HFFc6 (cell line): ENCODE results near the gene RBMS1. TPM values are rescaled to one million over a fixed set of nuclear protein-coding genes. Genes with fewer than 3 reads are reported as not detected.
"Not testable (repeated sequence)": the region's sequence is repeated elsewhere in the genome, so short reads cannot be mapped to it uniquely, and the experiment has no call there.

ENCODE experiments used
- DNase-seq: peaks from one replicate; pipeline ENCODE4 v3.0.0-alpha.2; 2018
- H3K27ac Mint-ChIP-seq: 2 replicates; pipeline ENCODE4 v1.8.0; 2020; ENCODE audit warnings: mild to moderate bottlenecking, mixed read lengths
- H3K27me3 Mint-ChIP-seq: 2 replicates; pipeline ENCODE4 v1.8.0; 2021; ENCODE audit warnings: mild to moderate bottlenecking, moderate library complexity, mixed read lengths; ENCODE audit not compliant: insufficient read depth
- H3K36me3 Mint-ChIP-seq: 2 replicates; pipeline ENCODE4 v1.8.0; 2021; ENCODE audit warnings: low read depth, mixed read lengths
- H3K4me1 Mint-ChIP-seq: 2 replicates; pipeline ENCODE4 v1.8.0; 2020; ENCODE audit warnings: low read depth, mixed read lengths
- H3K4me3 Mint-ChIP-seq: 2 replicates; pipeline ENCODE4 v1.8.0; 2020; ENCODE audit warnings: mild to moderate bottlenecking, moderate library complexity, mixed read lengths
- H3K9me3 Mint-ChIP-seq: 2 replicates; pipeline ENCODE4 v1.8.0; 2020; ENCODE audit warnings: mild to moderate bottlenecking, mixed read lengths
- total RNA-seq, 6 experiments: library from RNA; stranded (reverse); fragmentation: NEBNext Ultra II Directional; extraction: Animal tissue kit (Norgen Biotek cat#: 25700); gene quantifications; 2 replicates in 1 of 6; 3 replicates in 5 of 6; pipeline ENCODE4 v1.2.3, GENCODE V29; 2021
- TF ChIP-seq, protein P1 (sequence below): fragments of 200-600 bp; sonication (generic); IDR thresholded peaks from 2 replicates; pipeline ENCODE4 v1.5.0; 2021; ENCODE audit warnings: antibody characterized with exemption, mild to moderate bottlenecking

RBMS1 gene
- total RNA-seq, 6 experiments from 2014 or later, result 88.7 to 111 (median 96.1) TPM

DNA sequence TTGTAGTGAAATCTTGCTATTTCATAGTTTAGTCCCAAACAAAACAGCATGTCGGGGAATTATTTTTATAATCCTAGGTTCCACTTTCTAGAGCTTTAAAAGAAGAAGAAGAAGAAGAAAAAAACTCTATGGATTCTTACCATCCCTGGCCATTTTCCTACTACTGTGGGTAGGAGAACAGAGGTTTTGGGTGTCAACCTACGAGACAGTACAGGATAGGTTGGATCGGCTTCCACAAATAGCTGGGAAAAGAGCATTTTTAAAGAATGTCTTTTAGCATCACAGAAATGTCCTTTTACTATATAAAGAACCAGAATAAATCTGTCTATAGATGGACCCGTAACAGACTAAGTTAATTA lies 65.2 kb downstream of the RBMS1 start:
- TF ChIP-seq, protein P1, sequence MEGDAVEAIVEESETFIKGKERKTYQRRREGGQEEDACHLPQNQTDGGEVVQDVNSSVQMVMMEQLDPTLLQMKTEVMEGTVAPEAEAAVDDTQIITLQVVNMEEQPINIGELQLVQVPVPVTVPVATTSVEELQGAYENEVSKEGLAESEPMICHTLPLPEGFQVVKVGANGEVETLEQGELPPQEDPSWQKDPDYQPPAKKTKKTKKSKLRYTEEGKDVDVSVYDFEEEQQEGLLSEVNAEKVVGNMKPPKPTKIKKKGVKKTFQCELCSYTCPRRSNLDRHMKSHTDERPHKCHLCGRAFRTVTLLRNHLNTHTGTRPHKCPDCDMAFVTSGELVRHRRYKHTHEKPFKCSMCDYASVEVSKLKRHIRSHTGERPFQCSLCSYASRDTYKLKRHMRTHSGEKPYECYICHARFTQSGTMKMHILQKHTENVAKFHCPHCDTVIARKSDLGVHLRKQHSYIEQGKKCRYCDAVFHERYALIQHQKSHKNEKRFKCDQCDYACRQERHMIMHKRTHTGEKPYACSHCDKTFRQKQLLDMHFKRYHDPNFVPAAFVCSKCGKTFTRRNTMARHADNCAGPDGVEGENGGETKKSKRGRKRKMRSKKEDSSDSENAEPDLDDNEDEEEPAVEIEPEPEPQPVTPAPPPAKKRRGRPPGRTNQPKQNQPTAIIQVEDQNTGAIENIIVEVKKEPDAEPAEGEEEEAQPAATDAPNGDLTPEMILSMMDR, result no peak
- Mint-ChIP-seq H3K4me3 (peak overlapping the region; percentile 82), H3K27ac (peak overlapping the region; percentile 88), H3K36me3 (peaks cover 30% of the 10 kb centered on the region), H3K4me1 (peaks cover 70% of the 10 kb centered on the region), H3K27me3 (no peaks in the 10 kb centered on the region; the same call in 1 of the 2 replicates), H3K9me3 (peaks cover 14% of the 10 kb centered on the region)
- no peak for DNase-seq

DNA sequence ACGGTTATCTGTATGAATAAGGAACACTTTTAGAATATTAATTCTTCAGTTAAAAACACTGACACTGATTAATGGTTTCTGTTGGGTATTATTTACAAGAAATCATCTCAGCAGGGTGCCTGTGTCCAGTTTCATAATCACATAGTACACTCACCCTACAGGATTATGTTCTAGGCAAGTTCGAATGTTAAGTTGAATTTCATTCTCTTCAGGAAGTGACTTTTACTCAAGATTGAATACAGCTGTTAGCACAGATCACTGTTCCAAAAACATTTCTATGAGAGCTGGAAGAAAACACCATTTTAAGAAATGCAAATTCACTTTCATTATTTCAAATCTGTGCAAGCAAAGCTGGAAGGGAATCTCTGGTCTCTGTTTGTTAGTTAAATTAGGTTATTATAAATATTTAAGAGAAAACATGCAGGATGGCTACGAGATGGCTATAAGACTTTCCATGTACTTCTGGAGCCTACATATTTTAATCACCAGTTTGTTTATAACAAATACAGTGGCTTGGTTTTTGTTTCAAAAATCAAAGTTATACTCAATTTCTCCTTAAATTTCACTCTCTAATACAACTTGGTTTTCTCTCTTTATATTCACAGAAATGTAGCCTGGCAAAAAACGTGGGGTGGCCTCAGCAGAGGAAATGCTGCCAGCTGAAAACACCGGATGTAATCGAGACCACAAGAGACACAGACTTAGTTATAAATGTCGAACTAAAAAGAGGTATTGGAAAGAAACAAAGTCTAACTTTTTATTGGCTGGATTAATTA lies 65.8 kb downstream of the RBMS1 start:
- TF ChIP-seq, protein P1, result no peak
- Mint-ChIP-seq H3K36me3 (peaks cover 35% of the 10 kb centered on the region), H3K27me3 (no peaks in the 10 kb centered on the region; the same call in 1 of the 2 replicates), H3K4me1 (peaks cover 70% of the 10 kb centered on the region), H3K4me3 (peak overlapping the region; percentile 82), H3K9me3 (peaks cover 14% of the 10 kb centered on the region), H3K27ac (peak overlapping the region; percentile 88)
- DNase-seq, result peak; percentile 47

GRCh38 chr2:160426604-160427003 lies 67.0 kb downstream of the RBMS1 start:
- H3K4me3 Mint-ChIP-seq, result peak overlapping the region; percentile 46; the same call in 1 of the 2 replicates
- H3K27ac Mint-ChIP-seq, result peak overlapping the region; percentile 77
- peaks cover 70% of the 10 kb centered on the region for H3K4me1 Mint-ChIP-seq

DNA sequence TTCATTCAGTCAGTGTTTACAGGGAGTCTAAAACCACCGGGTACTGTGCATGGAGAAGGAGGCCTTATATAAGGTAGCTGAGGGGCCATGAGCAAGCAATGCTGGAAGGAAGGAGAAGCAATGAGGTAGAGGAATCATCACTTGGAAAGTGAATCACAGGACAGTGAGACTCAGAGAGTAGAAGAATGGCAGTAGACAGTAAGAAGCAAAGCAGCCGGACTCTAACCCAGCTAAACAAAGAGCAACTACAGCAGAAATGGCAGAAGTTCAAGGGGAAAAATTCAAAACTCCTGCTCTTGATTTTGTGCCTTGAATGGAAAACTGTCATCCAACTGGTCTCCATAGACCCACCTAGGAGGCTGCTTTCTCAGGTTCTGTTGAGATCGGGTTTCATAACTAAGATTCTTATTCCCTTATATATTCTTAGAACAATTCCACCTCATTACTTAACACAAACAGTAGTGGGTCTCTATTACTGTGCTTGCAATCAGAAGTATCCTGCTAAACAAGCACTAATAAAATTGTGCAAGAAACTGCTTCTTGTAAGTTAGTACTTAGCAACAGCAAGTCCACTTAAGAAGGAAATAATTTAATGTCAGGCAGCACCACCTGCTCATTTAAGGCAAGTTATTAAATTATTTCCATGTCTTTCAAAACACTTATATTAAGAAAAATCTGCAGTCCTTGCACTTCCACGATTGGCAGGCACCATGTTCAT lies 68.0 kb downstream of the RBMS1 start:
- peak overlapping the region; percentile 88 for H3K27ac Mint-ChIP-seq
- peaks cover 43% of the 10 kb centered on the region for H3K36me3 Mint-ChIP-seq
- peaks cover 11% of the 10 kb centered on the region for H3K9me3 Mint-ChIP-seq
- no peaks in the 10 kb centered on the region; the same call in 1 of the 2 replicates for H3K27me3 Mint-ChIP-seq
- DNase-seq, result peak; percentile 64
- H3K4me1 Mint-ChIP-seq, result peaks cover 73% of the 10 kb centered on the region
- TF ChIP-seq, protein P1, result no peak
- peak overlapping the region; percentile 8; the same call in 1 of the 2 replicates for H3K4me3 Mint-ChIP-seq

More at GRCh38 chr2:160426604-160427003, 67.0 kb downstream of the RBMS1 start:
- Mint-ChIP-seq H3K9me3 (peaks cover 14% of the 10 kb centered on the region), H3K27me3 (no peaks in the 10 kb centered on the region; the same call in 1 of the 2 replicates), H3K36me3 (peaks cover 41% of the 10 kb centered on the region)
- DNase-seq, result no peak
- TF ChIP-seq, protein P1, result no peak

- no peaks in the 10 kb centered on the region for H3K9me3 Mint-ChIP-seq
- no peak for DNase-seq
- TF ChIP-seq, protein P1, result no peak
- no peak overlapping the region for H3K4me3 Mint-ChIP-seq
- H3K27me3 Mint-ChIP-seq, result no peaks in the 10 kb centered on the region; the same call in none of the 2 replicates
- H3K27ac Mint-ChIP-seq, result peak overlapping the region; percentile 60
- H3K4me1 Mint-ChIP-seq, result peaks cover 87% of the 10 kb centered on the region
- peaks cover 35% of the 10 kb centered on the region for H3K36me3 Mint-ChIP-seq
Measured at GRCh38 chr2:160423126-160423525, 70.5 kb downstream of the RBMS1 start.

DNA sequence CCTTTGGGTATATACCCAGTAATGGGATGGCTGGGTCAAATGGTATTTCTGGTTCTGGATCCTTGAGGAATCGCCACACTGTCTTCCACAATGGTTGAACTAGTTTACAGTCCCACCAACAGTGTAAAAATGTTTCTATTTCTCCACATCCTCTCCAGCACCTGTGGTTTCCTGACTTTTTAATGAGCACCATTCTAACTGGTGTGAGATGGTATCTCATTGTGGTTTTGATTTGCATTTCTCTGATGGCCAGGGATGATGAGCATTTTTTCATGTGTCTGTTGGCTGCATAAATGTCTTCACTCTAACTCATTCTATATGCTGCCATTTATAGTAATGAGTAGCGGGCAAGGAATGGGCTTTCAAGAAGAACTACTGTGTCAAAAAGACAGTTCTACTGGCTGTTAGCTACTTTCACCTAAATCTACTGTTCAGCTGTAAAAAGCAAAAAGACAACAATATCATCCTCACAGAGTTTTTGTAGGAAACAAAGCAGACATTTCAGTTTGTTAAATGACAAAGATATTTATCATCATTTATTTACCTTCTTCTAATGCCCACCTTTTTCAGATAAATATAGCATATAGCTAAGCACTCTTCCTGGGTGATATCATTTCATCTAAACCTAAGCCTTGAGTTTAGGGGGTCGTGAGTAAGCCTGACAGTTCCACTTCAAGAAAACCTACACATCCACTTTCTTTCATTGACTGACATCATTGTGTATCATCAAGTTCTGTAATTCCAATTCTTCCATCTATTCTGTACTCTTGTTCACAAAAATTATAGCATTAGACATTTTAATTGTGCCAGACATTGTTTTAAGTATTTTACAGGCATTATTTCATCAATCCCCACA lies 71.7 kb downstream of the RBMS1 start:
- not testable (repeated sequence) for H3K27me3 Mint-ChIP-seq, H3K9me3 Mint-ChIP-seq
- H3K27ac Mint-ChIP-seq, result peak overlapping the region; percentile 60
- DNase-seq, result peak; percentile 55
- H3K4me1 Mint-ChIP-seq, result peaks cover 87% of the 10 kb centered on the region
- peak overlapping the region; percentile 4 for H3K4me3 Mint-ChIP-seq
- H3K36me3 Mint-ChIP-seq, result peaks cover 35% of the 10 kb centered on the region
